NCI-H748 (cell line): ENCODE results near the gene CDH8.

ENCODE experiments used
- DNase-seq: peaks from one replicate; lab custom pipeline; 2025; ENCODE audit not compliant: unreplicated experiment; lab: John Stamatoyannopoulos, UW

CDH8 gene

GRCh38 chr16:61944004-61944403, 92.2 kb downstream of the CDH8 start:
- no peak for DNase-seq

- DNase-seq = no peak
Observed at GRCh38 chr16:61940611-61941010, 95.6 kb downstream of the CDH8 start.

GRCh38 chr16:61937646-61938045, 98.6 kb downstream of the CDH8 start:
- DNase-seq = peak; percentile 54

GRCh38 chr16:61936522-61936921, 99.7 kb downstream of the CDH8 start:
- DNase-seq = peak; percentile 29

- no peak for DNase-seq
Observed at GRCh38 chr16:61934601-61935000, 101.6 kb downstream of the CDH8 start.

- no peak for DNase-seq
Observed at GRCh38 chr16:61929776-61930175, 106.5 kb downstream of the CDH8 start.

GRCh38 chr16:61926766-61927165, 109.5 kb downstream of the CDH8 start:
- DNase-seq = peak; percentile 97

GRCh38 chr16:61923629-61924028, 112.6 kb downstream of the CDH8 start:
- DNase-seq = no peak

- no peak for DNase-seq
Observed at GRCh38 chr16:61921373-61921772, 114.9 kb downstream of the CDH8 start.

- DNase-seq = peak; percentile 67
Observed at GRCh38 chr16:61917865-61918826, 118.1 kb downstream of the CDH8 start.

- no peak for DNase-seq
Observed at GRCh38 chr16:61915569-61915968, 120.7 kb downstream of the CDH8 start.

- DNase-seq = no peak
Observed at GRCh38 chr16:61909074-61909473, 127.2 kb downstream of the CDH8 start.

GRCh38 chr16:61908426-61908825, 127.8 kb downstream of the CDH8 start:
- DNase-seq = no peak

- DNase-seq = no peak
Observed at GRCh38 chr16:61901689-61902088, 134.5 kb downstream of the CDH8 start.

GRCh38 chr16:61900482-61900881, 135.8 kb downstream of the CDH8 start:
- DNase-seq = no peak

- no peak for DNase-seq
Observed at GRCh38 chr16:61897657-61898056, 138.6 kb downstream of the CDH8 start.

GRCh38 chr16:61892531-61892930, 143.7 kb downstream of the CDH8 start:
- DNase-seq = peak; percentile 1

GRCh38 chr16:61891460-61891859, 144.8 kb downstream of the CDH8 start:
- no peak for DNase-seq

GRCh38 chr16:61890386-61890785, 145.9 kb downstream of the CDH8 start:
- no peak for DNase-seq

- DNase-seq = no peak
Observed at GRCh38 chr16:61887903-61888302, 148.3 kb downstream of the CDH8 start.

GRCh38 chr16:61885343-61885742, 150.9 kb downstream of the CDH8 start:
- DNase-seq = no peak

- no peak for DNase-seq
Observed at GRCh38 chr16:61879306-61879705, 156.9 kb downstream of the CDH8 start.

GRCh38 chr16:61877436-61877835, 158.8 kb downstream of the CDH8 start:
- no peak for DNase-seq
